BLaER1 treated with 17β-estradiol and CSF1 and Interleukin-3, amounts not matched to agents 10 nM and 100 nM (cell line): ENCODE measurements around the gene ZER1.

Experiments
- H3K27ac ChIP-seq, 11 experiments: shearing (Covaris generic); formaldehyde crosslinking; 2 replicates each; pipeline ENCODE4 v1.8.1; 2022
- H3K27me3 ChIP-seq, 11 experiments: shearing (Covaris generic); formaldehyde crosslinking; 2 replicates each; pipeline ENCODE4 v1.8.1; 2022
- H3K36me3 ChIP-seq, 11 experiments: shearing (Covaris generic); formaldehyde crosslinking; 2 replicates each; pipeline ENCODE4 v1.8.1; 2022
- H3K4me1 ChIP-seq, 10 experiments: shearing (Covaris generic); formaldehyde crosslinking; 2 replicates each; pipeline ENCODE4 v1.8.1; 2022
- H3K4me2 ChIP-seq, 11 experiments: shearing (Covaris generic); formaldehyde crosslinking; 2 replicates each; pipeline ENCODE4 v1.8.1; 2022
- H3K4me3 ChIP-seq, 10 experiments: shearing (Covaris generic); formaldehyde crosslinking; 2 replicates each; pipeline ENCODE4 v1.8.1; 2022
- H3K9ac ChIP-seq, 11 experiments: shearing (Covaris generic); formaldehyde crosslinking; 2 replicates each; pipeline ENCODE4 v1.8.1; 2022
- H3K9me3 ChIP-seq, 11 experiments: shearing (Covaris generic); formaldehyde crosslinking; replicated peaks in 1 of 11; 2 replicates each; pipeline ENCODE4 v1.8.1; 2022
- H4K20me1 ChIP-seq, 11 experiments: shearing (Covaris generic); formaldehyde crosslinking; 2 replicates each; pipeline ENCODE4 v1.8.1; 2022
- Cebpa-rat ChIP-seq, 11 experiments: shearing (Covaris generic); IDR thresholded peaks; 2 replicates each; pipeline ENCODE4 v1.8.1; 2022

Gene ZER1

DNA sequence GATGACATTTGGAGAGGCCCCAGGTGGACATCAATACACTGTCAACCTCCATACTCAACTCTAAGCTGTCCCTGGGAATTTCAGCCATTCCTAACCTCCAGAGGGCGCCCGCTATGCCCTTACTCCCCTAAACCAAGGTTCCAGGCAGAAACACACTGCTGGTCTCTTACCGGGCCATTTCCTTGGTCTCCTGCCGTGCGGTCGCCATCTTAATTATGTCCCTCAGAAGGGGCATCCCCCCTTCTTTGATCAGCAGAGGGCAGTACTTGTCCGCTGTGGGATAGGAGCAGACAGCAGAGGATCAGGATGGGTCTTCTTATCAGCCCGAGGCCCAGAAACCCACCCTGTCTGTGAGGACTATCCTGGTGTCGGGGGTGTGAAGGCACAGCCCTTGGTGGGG, 38.5 kb downstream of the ZER1 start:
- H3K36me3 ChIP-seq = peaks cover 0 to 44% (median 24%) of the 10 kb centered on the region in 11 experiments; a peak in 13 of 22 replicates
- H3K9me3 ChIP-seq = no peaks in the 10 kb centered on the region
- TF ChIP-seq Cebpa-rat (IDR thresholded peaks at IDR 0.05) = no peak
- peak overlapping the region in 5 of 11 experiments; percentile 12 to 44 (median 20); a peak in 6 of 22 replicates for H3K27ac ChIP-seq
- no peaks in the 10 kb centered on the region; a peak in 1 of 22 replicates for H4K20me1 ChIP-seq
- H3K4me1 ChIP-seq = peaks cover 11 to 33% (median 24%) of the 10 kb centered on the region in 10 experiments
- no peaks in the 10 kb centered on the region for H3K27me3 ChIP-seq
- peak overlapping the region in 3 of 11 experiments; percentile 28 to 60 (median 44); a peak in 5 of 22 replicates for H3K4me2 ChIP-seq
- H3K9ac ChIP-seq = 0 out of 22 replicates have a peak overlapping the region, but pooled peaks of 1 of the 11 experiments have one; percentile 16
- H3K4me3 ChIP-seq = no peak overlapping the region

DNA sequence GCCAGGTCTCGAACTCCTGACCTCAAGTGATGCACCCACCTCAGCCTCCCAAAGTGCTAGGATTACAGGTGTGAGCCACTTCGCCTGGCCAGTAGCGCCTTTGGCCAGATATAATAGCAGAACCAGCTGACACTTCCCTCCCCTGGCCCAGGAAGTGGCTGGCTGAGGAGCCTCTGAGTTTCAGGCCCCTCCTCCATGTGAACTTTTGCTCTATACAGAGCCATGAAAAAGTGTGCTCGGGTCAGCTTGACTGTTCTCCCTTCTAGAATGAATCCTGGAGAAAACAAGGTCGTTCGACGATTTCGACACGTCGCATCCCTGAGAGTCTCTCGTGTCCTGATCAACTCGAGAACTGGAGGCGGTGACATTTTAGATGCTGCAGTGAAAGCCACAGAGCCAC, 39.2 kb downstream of the ZER1 start:
- no peaks in the 10 kb centered on the region; a peak in 1 of 22 replicates for H4K20me1 ChIP-seq
- no peak for TF ChIP-seq Cebpa-rat (IDR thresholded peaks at IDR 0.05)
- peak overlapping the region in 2 of 11 experiments; percentile 1 to 41; a peak in 1 of 22 replicates for H3K9ac ChIP-seq
- H3K4me3 ChIP-seq = no peak overlapping the region
- H3K9me3 ChIP-seq = no peaks in the 10 kb centered on the region
- H3K27ac ChIP-seq = 0 out of 22 replicates have a peak overlapping the region, but pooled peaks of 1 of the 11 experiments have one; percentile 44
- H3K36me3 ChIP-seq = peaks cover 0 to 44% (median 24%) of the 10 kb centered on the region in 11 experiments; a peak in 13 of 22 replicates
- no peaks in the 10 kb centered on the region for H3K27me3 ChIP-seq
- H3K4me1 ChIP-seq = peaks cover 18 to 40% (median 30%) of the 10 kb centered on the region in 10 experiments
- peak overlapping the region in 3 of 11 experiments; percentile 3 to 60 (median 5); a peak in 4 of 22 replicates for H3K4me2 ChIP-seq

DNA sequence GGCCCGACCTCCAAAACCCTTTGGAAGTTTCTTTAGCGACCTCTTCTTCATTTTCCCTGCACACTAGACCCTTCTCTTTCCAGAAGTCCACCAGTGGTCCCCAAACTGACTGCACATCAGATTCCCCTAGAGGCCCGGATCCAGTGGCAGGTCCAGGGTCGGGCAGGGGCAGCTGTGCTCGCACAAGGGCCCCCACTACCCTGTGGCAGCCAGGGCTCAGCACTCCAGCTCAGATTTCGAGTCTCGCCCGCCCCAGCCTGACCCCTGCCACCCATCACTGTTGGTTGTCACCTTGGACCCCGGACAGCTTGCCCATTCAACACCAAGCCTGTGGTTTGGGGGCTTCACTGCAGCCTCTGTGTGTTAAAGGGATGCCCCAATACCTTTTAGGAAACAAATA, 40.0 kb downstream of the ZER1 start:
- Histone ChIP-seq H3K9ac (no peak overlapping the region), H3K9me3 (no peaks in the 10 kb centered on the region), H3K27ac (no peak overlapping the region), H3K4me1 (peaks cover 18 to 44% (median 37%) of the 10 kb centered on the region in 10 experiments), H3K4me3 (no peak overlapping the region), H4K20me1 (no peaks in the 10 kb centered on the region; a peak in 1 of 22 replicates), H3K27me3 (no peaks in the 10 kb centered on the region), H3K36me3 (peaks cover 0 to 35% (median 16%) of the 10 kb centered on the region in 11 experiments; a peak in 13 of 22 replicates), H3K4me2 (no peak overlapping the region)
- no peak for TF ChIP-seq Cebpa-rat (IDR thresholded peaks at IDR 0.05)

DNA sequence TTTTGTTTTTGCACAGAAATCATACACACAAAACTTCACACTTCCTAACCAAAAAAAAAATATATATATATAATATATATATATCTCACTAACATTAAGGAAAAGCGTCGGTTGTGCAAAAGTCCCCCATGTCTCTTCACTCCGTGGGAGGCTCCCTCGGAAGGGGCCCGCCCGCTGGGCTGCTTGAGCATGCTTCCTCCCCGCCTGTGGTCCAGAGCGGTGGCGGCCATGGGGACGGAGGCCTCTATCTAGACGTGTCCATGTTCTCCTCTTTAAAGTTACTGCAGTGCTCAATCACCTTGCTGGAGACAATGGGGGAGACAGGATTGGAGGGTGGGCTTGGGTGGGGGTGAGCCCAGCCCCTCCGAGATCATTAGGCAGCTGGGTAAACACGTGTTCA, 40.6 kb downstream of the ZER1 start:
- H3K27me3 ChIP-seq = no peaks in the 10 kb centered on the region
- H3K9me3 ChIP-seq = no peaks in the 10 kb centered on the region
- TF ChIP-seq Cebpa-rat (IDR thresholded peaks at IDR 0.05) = no peak
- no peak overlapping the region for H3K4me2 ChIP-seq
- no peak overlapping the region for H3K9ac ChIP-seq
- peaks cover 18 to 48% (median 43%) of the 10 kb centered on the region in 10 experiments for H3K4me1 ChIP-seq
- peaks cover 0 to 34% (median 16%) of the 10 kb centered on the region in 11 experiments; a peak in 13 of 22 replicates for H3K36me3 ChIP-seq
- no peaks in the 10 kb centered on the region; a peak in 1 of 22 replicates for H4K20me1 ChIP-seq
- no peak overlapping the region for H3K4me3 ChIP-seq
- H3K27ac ChIP-seq = no peak overlapping the region

GRCh38 chr9:128729766-128730517, 41.8 kb downstream of the ZER1 start:
- H3K9ac ChIP-seq = peak overlapping the region in 9 of 11 experiments; percentile 8 to 56 (median 34); a peak in 10 of 22 replicates
- H3K9me3 ChIP-seq = no peaks in the 10 kb centered on the region
- peaks cover 0 to 28% (median 12%) of the 10 kb centered on the region in 11 experiments; a peak in 12 of 22 replicates for H3K36me3 ChIP-seq
- peak overlapping the region; percentile 7 to 75 (median 64); a peak in 18 of 22 replicates for H3K4me2 ChIP-seq
- no peaks in the 10 kb centered on the region; a peak in 1 of 22 replicates for H4K20me1 ChIP-seq
- H3K27me3 ChIP-seq = no peaks in the 10 kb centered on the region
- H3K27ac ChIP-seq = peak overlapping the region in 2 of 11 experiments; percentile 2 to 53; a peak in 1 of 22 replicates
- no peak overlapping the region for H3K4me3 ChIP-seq
- no peak for TF ChIP-seq Cebpa-rat (IDR thresholded peaks at IDR 0.05)
- H3K4me1 ChIP-seq = peaks cover 19 to 60% (median 55%) of the 10 kb centered on the region in 10 experiments

DNA sequence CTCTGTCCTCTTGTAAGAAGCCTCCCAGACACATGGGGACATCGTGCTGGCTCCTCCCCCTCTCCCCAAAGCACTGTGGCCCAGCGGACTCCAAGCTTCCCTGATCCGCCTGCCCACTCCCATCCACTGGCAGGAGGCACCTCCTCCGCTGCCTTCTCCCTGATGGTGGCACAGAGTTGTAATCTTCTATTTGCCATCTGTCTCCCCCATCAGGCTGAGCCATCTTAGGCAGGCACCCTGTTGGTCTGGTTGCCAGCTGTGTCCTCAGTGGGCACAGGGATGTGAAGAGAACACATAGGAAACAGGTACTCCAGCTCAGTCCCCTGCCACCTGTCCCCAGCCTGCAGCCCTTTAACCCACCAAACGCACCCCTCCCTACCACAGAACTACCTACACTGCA, 42.4 kb downstream of the ZER1 start:
- Histone ChIP-seq H3K27ac (peak overlapping the region in 8 of 11 experiments; percentile 17 to 58 (median 34); a peak in 12 of 22 replicates), H4K20me1 (no peaks in the 10 kb centered on the region; a peak in 1 of 22 replicates)
- TF ChIP-seq Cebpa-rat (IDR thresholded peaks at IDR 0.05) = no peak

DNA sequence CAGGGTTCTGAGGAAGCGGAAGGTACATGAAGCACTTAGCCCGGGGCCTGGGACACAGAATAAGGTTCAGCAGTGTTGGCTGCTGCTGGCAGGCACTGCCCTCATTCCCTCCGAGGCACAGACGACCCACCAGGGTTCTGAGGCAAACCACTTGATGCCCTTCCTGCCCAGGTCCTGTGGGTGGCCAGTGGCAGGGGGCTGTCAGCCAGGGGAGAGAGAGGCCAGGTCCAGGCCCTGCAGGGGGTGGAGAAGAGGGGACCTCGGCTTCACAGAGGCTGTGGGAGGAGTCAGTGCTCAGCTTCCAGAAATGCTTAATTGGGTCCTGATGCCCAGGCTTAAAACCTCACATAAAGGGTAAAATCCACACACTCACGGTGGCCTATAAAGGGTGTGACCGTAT, 43.4 kb downstream of the ZER1 start:
- no peaks in the 10 kb centered on the region; a peak in 1 of 22 replicates for H4K20me1 ChIP-seq
- H3K4me3 ChIP-seq = no peak overlapping the region
- no peaks in the 10 kb centered on the region for H3K27me3 ChIP-seq
- H3K27ac ChIP-seq = peak overlapping the region in 4 of 11 experiments; percentile 8 to 57 (median 42); a peak in 5 of 22 replicates
- H3K9ac ChIP-seq = peak overlapping the region in 4 of 11 experiments; percentile 10 to 35 (median 20); a peak in 2 of 22 replicates
- no peaks in the 10 kb centered on the region for H3K9me3 ChIP-seq
- TF ChIP-seq Cebpa-rat (IDR thresholded peaks at IDR 0.05) = no peak
- peak overlapping the region in 9 of 11 experiments; percentile 11 to 75 (median 64); a peak in 17 of 22 replicates for H3K4me2 ChIP-seq
- H3K4me1 ChIP-seq = peaks cover 27 to 70% (median 65%) of the 10 kb centered on the region in 10 experiments
- peaks cover 0 to 19% (median 11%) of the 10 kb centered on the region in 11 experiments; a peak in 8 of 22 replicates for H3K36me3 ChIP-seq

More for the DNA sequence above, 42.4 kb downstream of the ZER1 start:
- no peak overlapping the region for H3K4me3 ChIP-seq
- H3K27me3 ChIP-seq = no peaks in the 10 kb centered on the region
- peak overlapping the region; percentile 7 to 75 (median 64); a peak in 18 of 22 replicates for H3K4me2 ChIP-seq
- peaks cover 0 to 21% (median 11%) of the 10 kb centered on the region in 11 experiments; a peak in 9 of 22 replicates for H3K36me3 ChIP-seq
- peak overlapping the region in 9 of 11 experiments; percentile 0 to 56 (median 34); a peak in 12 of 22 replicates for H3K9ac ChIP-seq
- no peaks in the 10 kb centered on the region for H3K9me3 ChIP-seq
- peaks cover 24 to 66% (median 61%) of the 10 kb centered on the region in 10 experiments for H3K4me1 ChIP-seq

DNA sequence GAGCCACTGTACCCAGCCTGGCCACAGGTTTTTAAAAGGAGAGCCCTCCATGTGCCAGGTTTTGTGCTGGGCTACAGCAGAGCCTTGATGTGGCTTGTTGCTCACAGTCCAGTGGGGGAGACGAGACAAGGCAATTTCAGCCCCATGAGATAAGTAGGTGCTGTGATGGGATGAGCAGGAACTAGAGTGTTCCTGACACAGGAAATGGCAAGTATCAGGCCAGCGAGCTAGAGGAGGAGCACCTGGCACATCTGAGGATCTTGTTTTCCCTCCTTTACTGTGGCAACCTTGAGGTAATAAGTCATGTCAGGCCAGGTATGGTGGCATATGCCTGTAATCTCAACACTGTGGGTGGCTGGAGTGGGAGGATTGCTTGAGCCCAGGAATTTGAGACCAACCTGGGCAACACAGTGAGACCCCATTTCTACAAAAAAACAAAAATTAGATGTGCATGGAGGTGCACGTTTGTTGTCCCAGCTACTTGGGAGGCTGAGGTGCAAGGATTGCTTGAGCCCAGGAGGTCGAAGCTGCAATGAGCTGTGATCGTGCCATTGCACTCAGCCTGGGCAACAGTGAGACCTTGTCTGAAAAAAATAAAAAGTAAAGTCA, 44.0 kb downstream of the ZER1 start:
- H3K27ac ChIP-seq = peak overlapping the region in 5 of 11 experiments; percentile 4 to 53 (median 30); a peak in 7 of 22 replicates

More for the DNA sequence above, 44.0 kb downstream of the ZER1 start:
- H3K27me3 ChIP-seq = no peaks in the 10 kb centered on the region
- peaks cover 30 to 74% (median 68%) of the 10 kb centered on the region in 10 experiments for H3K4me1 ChIP-seq
- no peak overlapping the region for H3K4me3 ChIP-seq
- no peaks in the 10 kb centered on the region; a peak in 1 of 22 replicates for H4K20me1 ChIP-seq
- no peaks in the 10 kb centered on the region for H3K9me3 ChIP-seq
- peaks cover 0 to 17% (median 9%) of the 10 kb centered on the region in 11 experiments; a peak in 8 of 22 replicates for H3K36me3 ChIP-seq
- TF ChIP-seq Cebpa-rat (IDR thresholded peaks at IDR 0.05) = no peak
- peak overlapping the region in 9 of 11 experiments; percentile 21 to 75 (median 64); a peak in 18 of 22 replicates for H3K4me2 ChIP-seq
- peak overlapping the region in 2 of 11 experiments; percentile 31 to 50; a peak in 2 of 22 replicates for H3K9ac ChIP-seq
